DOHH2 (cell line): ENCODE measurements around the gene DRAXIN.

Experiments
- H3F3A ChIP-seq: fragments of 200-600 bp; sonication (generic), shearing (Covaris generic); 2 replicates; pipeline ENCODE4 v1.6.0; 2016; ENCODE audit warnings: antibody characterized with exemption, mild to moderate bottlenecking; ENCODE audit not compliant: control insufficient read depth, insufficient read depth
- H3K27ac ChIP-seq: fragments of 200-600 bp; sonication (generic); 2 replicates; pipeline ENCODE4 v1.5.1; 2014; ENCODE audit warnings: low read depth, mild to moderate bottlenecking, low read length, moderate library complexity
- H3K27me3 ChIP-seq: fragments of 200-600 bp; sonication (generic); 2 replicates; pipeline ENCODE4 v1.6.1; 2014; ENCODE audit warnings: mild to moderate bottlenecking, low read length, mixed read lengths; ENCODE audit not compliant: control insufficient read depth
- H3K36me3 ChIP-seq: fragments of 200-600 bp; sonication (generic); 2 replicates; pipeline ENCODE4 v1.6.1; 2014; ENCODE audit warnings: mild to moderate bottlenecking, low read length, moderate library complexity, mixed read lengths; ENCODE audit not compliant: control insufficient read depth
- H3K4me1 ChIP-seq: fragments of 200-600 bp; sonication (generic); 2 replicates; pipeline ENCODE4 v1.6.1; 2014; ENCODE audit warnings: mild to moderate bottlenecking, low read length, mixed read lengths; ENCODE audit not compliant: control insufficient read depth
- H3K4me2 ChIP-seq: fragments of 200-600 bp; sonication (generic); 2 replicates; pipeline ENCODE4 v1.6.0; 2014; ENCODE audit warnings: mild to moderate bottlenecking, low read length, moderate library complexity
- H3K4me3 ChIP-seq: fragments of 200-600 bp; sonication (generic); 2 replicates; pipeline ENCODE4 v1.5.1; 2014; ENCODE audit warnings: mild to moderate bottlenecking, low read length, mixed read lengths
- H3K79me2 ChIP-seq: fragments of 200-600 bp; sonication (generic); 2 replicates; pipeline ENCODE4 v1.6.1; 2014; ENCODE audit warnings: mild to moderate bottlenecking, low read length, mixed read lengths; ENCODE audit not compliant: control insufficient read depth
- H3K9me2 ChIP-seq: fragments of 200-600 bp; sonication (generic); replicated peaks from 2 replicates; pipeline ENCODE4 v1.6.1; 2014; ENCODE audit warnings: mild to moderate bottlenecking, low read length, mixed read lengths; ENCODE audit not compliant: control insufficient read depth
- H3K9me3 ChIP-seq: fragments of 200-600 bp; sonication (generic); 2 replicates; pipeline ENCODE4 v1.6.1; 2014; ENCODE audit warnings: antibody characterized with exemption, low read length, mixed read lengths; ENCODE audit not compliant: control insufficient read depth, insufficient read depth
- H4K20me1 ChIP-seq: fragments of 200-600 bp; sonication (generic); 2 replicates; pipeline ENCODE4 v1.6.0; 2014; ENCODE audit warnings: low read depth, mild to moderate bottlenecking, antibody characterized with exemption, low read length, moderate library complexity; ENCODE audit not compliant: control insufficient read depth, insufficient read depth
- EZH2phosphoT487 ChIP-seq: fragments of 200-600 bp; sonication (generic); IDR thresholded peaks from 2 replicates; pipeline ENCODE4 v1.6.1; 2017; ENCODE audit warnings: borderline replicate concordance, mild to moderate bottlenecking, antibody characterized with exemption, low read length, moderate library complexity, mixed read lengths
- TF ChIP-seq, protein P1 (sequence below): fragments of 200-600 bp; sonication (generic); IDR thresholded peaks from one replicate; pipeline ENCODE4 v1.5.1; 2014; ENCODE audit warnings: antibody characterized with exemption, mild to moderate bottlenecking, low read depth, low read length; ENCODE audit not compliant: poor library complexity, severe bottlenecking

DRAXIN gene

GRCh38 chr1:11674488-11674887 lies 17.0 kb upstream of the DRAXIN start:
- peaks cover 36% of the 10 kb centered on the region for H3K36me3 ChIP-seq

DNA sequence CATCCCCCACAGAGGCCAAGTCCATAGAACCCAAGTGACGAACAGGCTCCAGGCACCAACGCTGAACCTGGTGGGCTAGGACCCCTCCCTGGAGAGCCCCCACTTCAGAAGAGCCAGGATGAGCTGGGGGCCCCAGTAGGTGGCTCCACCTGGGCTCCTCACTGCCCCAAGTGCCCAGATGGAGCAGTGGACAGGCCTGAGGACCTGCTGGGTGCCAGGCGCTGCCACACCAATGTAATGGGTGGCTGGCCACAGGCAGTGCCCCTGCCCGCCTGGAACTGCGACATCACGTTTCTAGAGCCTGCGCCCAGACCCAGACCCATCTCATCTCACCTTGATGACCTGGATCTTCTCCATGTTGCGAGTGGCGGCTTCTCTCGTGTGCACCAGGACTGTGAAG lies 16.2 kb upstream of the DRAXIN start:
- no peak overlapping the region for H3K4me2 ChIP-seq
- H3K27ac ChIP-seq = no peak overlapping the region
- peaks cover 36% of the 10 kb centered on the region for H3K36me3 ChIP-seq
- peaks cover 3% of the 10 kb centered on the region for H3K79me2 ChIP-seq
- TF ChIP-seq EZH2phosphoT487 = no peak
- TF ChIP-seq, protein P1, sequence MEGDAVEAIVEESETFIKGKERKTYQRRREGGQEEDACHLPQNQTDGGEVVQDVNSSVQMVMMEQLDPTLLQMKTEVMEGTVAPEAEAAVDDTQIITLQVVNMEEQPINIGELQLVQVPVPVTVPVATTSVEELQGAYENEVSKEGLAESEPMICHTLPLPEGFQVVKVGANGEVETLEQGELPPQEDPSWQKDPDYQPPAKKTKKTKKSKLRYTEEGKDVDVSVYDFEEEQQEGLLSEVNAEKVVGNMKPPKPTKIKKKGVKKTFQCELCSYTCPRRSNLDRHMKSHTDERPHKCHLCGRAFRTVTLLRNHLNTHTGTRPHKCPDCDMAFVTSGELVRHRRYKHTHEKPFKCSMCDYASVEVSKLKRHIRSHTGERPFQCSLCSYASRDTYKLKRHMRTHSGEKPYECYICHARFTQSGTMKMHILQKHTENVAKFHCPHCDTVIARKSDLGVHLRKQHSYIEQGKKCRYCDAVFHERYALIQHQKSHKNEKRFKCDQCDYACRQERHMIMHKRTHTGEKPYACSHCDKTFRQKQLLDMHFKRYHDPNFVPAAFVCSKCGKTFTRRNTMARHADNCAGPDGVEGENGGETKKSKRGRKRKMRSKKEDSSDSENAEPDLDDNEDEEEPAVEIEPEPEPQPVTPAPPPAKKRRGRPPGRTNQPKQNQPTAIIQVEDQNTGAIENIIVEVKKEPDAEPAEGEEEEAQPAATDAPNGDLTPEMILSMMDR = no peak
- H3F3A ChIP-seq = no peaks in the 10 kb centered on the region
- no peaks in the 10 kb centered on the region for H4K20me1 ChIP-seq
- no peak overlapping the region for H3K4me3 ChIP-seq
- no peaks in the 10 kb centered on the region for H3K9me2 ChIP-seq
- H3K27me3 ChIP-seq = no peaks in the 10 kb centered on the region
- H3K9me3 ChIP-seq = no peaks in the 10 kb centered on the region
- H3K4me1 ChIP-seq = peaks cover 2% of the 10 kb centered on the region

More at GRCh38 chr1:11674488-11674887, 17.0 kb upstream of the DRAXIN start:
- no peaks in the 10 kb centered on the region for H3F3A ChIP-seq
- H3K27me3 ChIP-seq = no peaks in the 10 kb centered on the region
- no peaks in the 10 kb centered on the region for H3K9me3 ChIP-seq
- no peaks in the 10 kb centered on the region for H4K20me1 ChIP-seq
- no peaks in the 10 kb centered on the region for H3K79me2 ChIP-seq
- no peak overlapping the region for H3K27ac ChIP-seq
- H3K4me3 ChIP-seq = no peak overlapping the region
- H3K4me1 ChIP-seq = no peaks in the 10 kb centered on the region; the same call in 1 of the 2 replicates
- no peaks in the 10 kb centered on the region for H3K9me2 ChIP-seq
- TF ChIP-seq, protein P1 = no peak
- no peak for TF ChIP-seq EZH2phosphoT487
- H3K4me2 ChIP-seq = no peak overlapping the region

DNA sequence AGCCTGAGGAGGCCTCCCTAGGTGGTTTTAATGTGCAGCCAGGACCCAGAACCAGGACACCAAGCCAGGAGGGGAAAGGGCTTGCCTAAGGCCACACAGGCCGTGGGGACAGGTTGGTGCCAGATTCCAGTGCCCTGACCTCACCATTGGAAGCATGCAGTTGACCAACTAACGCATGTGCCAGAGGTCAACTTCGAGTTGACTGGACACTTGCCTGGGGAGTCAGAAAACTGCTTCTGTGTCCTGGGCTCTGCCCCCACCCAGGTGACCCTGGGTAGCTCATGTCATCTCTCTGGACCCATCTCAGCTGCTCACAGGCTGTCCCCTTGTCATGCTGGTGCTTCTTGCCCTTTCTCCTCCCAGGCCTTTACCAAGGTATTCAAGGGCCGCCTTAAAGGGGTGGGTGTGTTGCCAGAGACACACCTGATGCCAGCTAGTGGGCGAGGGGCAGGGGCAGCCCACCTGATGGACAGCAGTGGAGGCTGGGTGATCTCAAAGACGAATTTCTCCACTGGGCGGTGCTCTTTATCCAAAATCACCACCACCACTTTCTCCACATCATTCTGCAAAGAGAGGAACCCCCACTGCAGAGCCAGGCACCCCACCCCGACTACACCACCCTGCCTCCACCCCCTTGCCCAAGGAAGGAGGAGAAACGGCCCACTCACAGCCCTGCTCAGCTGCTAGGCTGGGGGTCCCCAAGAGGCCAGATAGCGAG lies 15.0 kb upstream of the DRAXIN start:
- Histone ChIP-seq H3K27ac (no peak overlapping the region), H3K36me3 (peaks cover 36% of the 10 kb centered on the region), H3K4me3 (no peak overlapping the region), H3K79me2 (peaks cover 7% of the 10 kb centered on the region), H3K9me2 (no peaks in the 10 kb centered on the region), H3K27me3 (no peaks in the 10 kb centered on the region), H3K4me1 (peaks cover 4% of the 10 kb centered on the region), H3F3A (peaks cover under 1% of the 10 kb centered on the region; the same call in 1 of the 2 replicates), H3K4me2 (no peak overlapping the region), H3K9me3 (no peaks in the 10 kb centered on the region), H4K20me1 (no peaks in the 10 kb centered on the region)
- no peak for TF ChIP-seq EZH2phosphoT487
- TF ChIP-seq, protein P1 = peak; percentile 21
